T-helper 22 cell (primary cell): ENCODE results near the gene SLC8A3.

Experiments
- DNase-seq: peaks from one replicate; pipeline ENCODE4 v3.0.0-alpha.2; 2020; ENCODE audit warnings: low read depth

Gene SLC8A3

GRCh38 chr14:70022771-70023445 lies 165.8 kb downstream of the SLC8A3 start:
- DNase-seq: no peak

- no peak for DNase-seq
Measured at GRCh38 chr14:70021548-70022220, 167.1 kb downstream of the SLC8A3 start.

- no peak for DNase-seq
Measured at GRCh38 chr14:70020352-70021170, 168.2 kb downstream of the SLC8A3 start.

GRCh38 chr14:70019695-70020094 lies 169.1 kb downstream of the SLC8A3 start:
- DNase-seq: no peak

GRCh38 chr14:70018713-70019211 lies 170.0 kb downstream of the SLC8A3 start:
- no peak for DNase-seq

GRCh38 chr14:70018230-70018629 lies 170.5 kb downstream of the SLC8A3 start:
- DNase-seq: no peak

- no peak for DNase-seq
Measured at GRCh38 chr14:70014406-70015095, 174.2 kb downstream of the SLC8A3 start.

- DNase-seq: no peak
Measured at GRCh38 chr14:70013271-70013873, 175.4 kb downstream of the SLC8A3 start.

- no peak for DNase-seq
Measured at GRCh38 chr14:70011708-70012107, 177.0 kb downstream of the SLC8A3 start.

GRCh38 chr14:70011098-70011497 lies 177.7 kb downstream of the SLC8A3 start:
- DNase-seq: no peak

GRCh38 chr14:70009961-70010360 lies 178.8 kb downstream of the SLC8A3 start:
- DNase-seq: no peak

- DNase-seq: no peak
Measured at GRCh38 chr14:70008284-70009262, 180.2 kb downstream of the SLC8A3 start.

GRCh38 chr14:70006699-70007098 lies 182.1 kb downstream of the SLC8A3 start:
- DNase-seq: no peak

- DNase-seq: no peak
Measured at GRCh38 chr14:70005281-70005805, 183.4 kb downstream of the SLC8A3 start.

- DNase-seq: no peak
Measured at GRCh38 chr14:70004791-70005190, 184.0 kb downstream of the SLC8A3 start.

GRCh38 chr14:70002589-70003346 lies 186.0 kb downstream of the SLC8A3 start:
- no peak for DNase-seq

GRCh38 chr14:70000601-70001000 lies 188.2 kb downstream of the SLC8A3 start:
- DNase-seq: no peak

GRCh38 chr14:69999261-69999674 lies 189.5 kb downstream of the SLC8A3 start:
- DNase-seq: no peak

- no peak for DNase-seq
Measured at GRCh38 chr14:69997849-69998248, 190.9 kb downstream of the SLC8A3 start.
